Kidney tubule cell (primary cell): ENCODE data around the gene DENND1A.
"Not testable (repeated sequence)": the region's sequence is repeated elsewhere in the genome, so short reads cannot be mapped to it uniquely, and the experiment has no call there.

Experiments
- DNase-seq: peaks from one replicate; pipeline ENCODE4 v3.0.0-alpha.2; 2018; ENCODE audit warnings: low spot score

Gene DENND1A

GRCh38 chr9:123929870-123930831 lies at the start of gene DENND1A:
Gene DENND1A (minus strand): TSS chr9:123930126. CDS start chr9:123929905, 221 bp downstream.
- peak; percentile 93 for DNase-seq

- no peak for DNase-seq
Measured at GRCh38 chr9:123978981-123979380, 49.1 kb upstream of the DENND1A start.

GRCh38 chr9:123976579-123976978 lies 46.7 kb upstream of the DENND1A start:
- not testable (repeated sequence) for DNase-seq

- DNase-seq: no peak
Measured at GRCh38 chr9:123975871-123976270, 45.9 kb upstream of the DENND1A start.

- no peak for DNase-seq
Measured at GRCh38 chr9:123974471-123974870, 44.5 kb upstream of the DENND1A start.

- DNase-seq: no peak
Measured at GRCh38 chr9:123973590-123974223, 43.8 kb upstream of the DENND1A start.

GRCh38 chr9:123972618-123973017 lies 42.7 kb upstream of the DENND1A start:
- no peak for DNase-seq

- no peak for DNase-seq
Measured at GRCh38 chr9:123967323-123967722, 37.4 kb upstream of the DENND1A start.

- DNase-seq: peak; percentile 33
Measured at GRCh38 chr9:123965801-123966686, 36.1 kb upstream of the DENND1A start.

- DNase-seq: no peak
Measured at GRCh38 chr9:123964761-123965160, 34.8 kb upstream of the DENND1A start.

GRCh38 chr9:123960965-123961364 lies 31.0 kb upstream of the DENND1A start:
- DNase-seq: no peak

- DNase-seq: no peak
Measured at GRCh38 chr9:123960366-123960765, 30.4 kb upstream of the DENND1A start.

GRCh38 chr9:123959787-123960186 lies 29.9 kb upstream of the DENND1A start:
- no peak for DNase-seq

- no peak for DNase-seq
Measured at GRCh38 chr9:123957731-123958130, 27.8 kb upstream of the DENND1A start.

- peak; percentile 8 for DNase-seq
Measured at GRCh38 chr9:123957168-123957721, 27.3 kb upstream of the DENND1A start.

GRCh38 chr9:123955637-123956036 lies 25.7 kb upstream of the DENND1A start:
- no peak for DNase-seq

GRCh38 chr9:123954518-123955280 lies 24.8 kb upstream of the DENND1A start:
- no peak for DNase-seq

- DNase-seq: no peak
Measured at GRCh38 chr9:123952641-123953495, 22.9 kb upstream of the DENND1A start.

- DNase-seq: no peak
Measured at GRCh38 chr9:123948286-123948685, 18.4 kb upstream of the DENND1A start.

- no peak for DNase-seq
Measured at GRCh38 chr9:123947326-123947725, 17.4 kb upstream of the DENND1A start.
